ENCODE results near the gene ADRA1B. TPM values are rescaled to one million over a fixed set of nuclear protein-coding genes. Genes with fewer than 3 reads are reported as not detected.

ADRA1B gene
- total and polyA plus RNA-seq, 4 donors, result 2.1 to 11.6 (median 7.0) TPM

- no peak for DNase-seq (ENCODE audit: low read depth in 4 of 6, low spot score in 6 of 6)
- 86% methylated on average over 33 of the region's 36 CpGs for WGBS (ENCODE audit: insufficient coverage)
- Histone ChIP-seq H3K4me1 (ENCODE audit: control insufficient read depth, insufficient read depth, low read length) (peaks cover 14% of the 10 kb centered on the region), H3K9me3 (ENCODE audit: control insufficient read depth, insufficient read depth, low read length) (no peaks in the 10 kb centered on the region), H3K4me3 (ENCODE audit: low read depth, low read length) (peak overlapping the region; percentile 16), H3K27me3 (ENCODE audit: control insufficient read depth, insufficient read depth, low read length) (peaks cover 11% of the 10 kb centered on the region), H3K27ac (ENCODE audit: low read depth, low read length) (no peak overlapping the region), H3K36me3 (ENCODE audit: control insufficient read depth, insufficient read depth, low read length) (no peaks in the 10 kb centered on the region)
Measured at GRCh38 chr5:159916841-159917761, 819 bp downstream of the ADRA1B start.

GRCh38 chr5:159917994-159918393 is 1.7 kb downstream of the ADRA1B start:
- 38% methylated on average over 10 of the region's 10 CpGs for WGBS (ENCODE audit: insufficient coverage)
- H3K9me3 ChIP-seq (ENCODE audit: control insufficient read depth, insufficient read depth, low read length), result no peaks in the 10 kb centered on the region
- peak in 2 of 6 donors; percentile 49 to 88 for DNase-seq (ENCODE audit: low read depth in 4 of 6, low spot score in 6 of 6)
- no peak overlapping the region for H3K27ac ChIP-seq (ENCODE audit: low read depth, low read length)
- peaks cover 11% of the 10 kb centered on the region for H3K27me3 ChIP-seq (ENCODE audit: control insufficient read depth, insufficient read depth, low read length)
- no peaks in the 10 kb centered on the region for H3K36me3 ChIP-seq (ENCODE audit: control insufficient read depth, insufficient read depth, low read length)
- no peak overlapping the region for H3K4me3 ChIP-seq (ENCODE audit: low read depth, low read length)
- H3K4me1 ChIP-seq (ENCODE audit: control insufficient read depth, insufficient read depth, low read length), result peaks cover 14% of the 10 kb centered on the region

DNA sequence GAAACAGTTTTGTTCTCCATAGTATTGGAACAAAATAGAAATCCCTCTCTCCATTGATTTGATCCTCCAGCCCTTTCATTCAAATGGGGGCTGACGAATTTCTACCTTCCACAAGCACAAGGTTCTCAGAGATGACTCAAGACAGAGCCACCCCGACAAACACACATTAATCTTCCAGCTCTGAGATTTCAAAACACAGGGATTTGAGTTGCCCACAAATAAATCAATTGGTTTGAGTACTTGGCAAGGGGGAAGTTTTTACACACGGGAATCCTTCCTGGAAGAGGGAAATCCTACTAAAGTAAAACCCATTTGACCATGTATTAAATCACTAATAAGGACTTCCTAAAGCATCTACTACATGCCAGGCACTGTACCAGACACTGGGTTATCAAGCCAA is 5.4 kb downstream of the ADRA1B start:
- DNase-seq (ENCODE audit: low read depth in 4 of 6, low spot score in 6 of 6), result no peak
- Histone ChIP-seq H3K9me3 (ENCODE audit: control insufficient read depth, insufficient read depth, low read length) (no peaks in the 10 kb centered on the region), H3K36me3 (ENCODE audit: control insufficient read depth, insufficient read depth, low read length) (no peaks in the 10 kb centered on the region), H3K4me3 (ENCODE audit: low read depth, low read length) (no peak overlapping the region), H3K4me1 (ENCODE audit: control insufficient read depth, insufficient read depth, low read length) (peaks cover 6% of the 10 kb centered on the region), H3K27ac (ENCODE audit: low read depth, low read length) (no peak overlapping the region), H3K27me3 (ENCODE audit: control insufficient read depth, insufficient read depth, low read length) (peaks cover 4% of the 10 kb centered on the region)
- 29% methylated on average over 1 of the region's 3 CpGs for WGBS (ENCODE audit: insufficient coverage)

DNA sequence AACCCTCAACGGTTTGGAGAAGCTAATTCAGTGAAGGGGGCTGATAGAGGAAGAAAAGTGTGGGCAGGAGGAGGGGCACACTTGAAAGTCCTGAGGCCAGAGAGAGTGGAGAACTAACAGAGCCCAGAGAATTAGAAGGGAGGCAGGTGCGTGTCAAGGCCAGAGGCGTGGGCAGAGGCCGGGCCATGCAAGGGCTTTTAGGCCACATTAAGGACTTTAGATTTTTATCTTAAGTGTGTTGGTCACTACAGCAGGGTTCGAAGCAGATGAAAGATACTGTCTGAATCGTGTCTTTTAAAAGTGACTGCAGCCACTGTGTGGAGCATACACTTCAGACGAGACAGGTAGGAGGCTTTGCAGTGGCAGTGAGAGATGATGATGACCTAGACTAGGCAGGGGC is 6.7 kb downstream of the ADRA1B start:
- Histone ChIP-seq H3K36me3 (ENCODE audit: control insufficient read depth, insufficient read depth, low read length) (no peaks in the 10 kb centered on the region), H3K9me3 (ENCODE audit: control insufficient read depth, insufficient read depth, low read length) (no peaks in the 10 kb centered on the region), H3K27ac (ENCODE audit: low read depth, low read length) (no peak overlapping the region), H3K4me3 (ENCODE audit: low read depth, low read length) (no peak overlapping the region), H3K27me3 (ENCODE audit: control insufficient read depth, insufficient read depth, low read length) (peaks cover 4% of the 10 kb centered on the region), H3K4me1 (ENCODE audit: control insufficient read depth, insufficient read depth, low read length) (no peaks in the 10 kb centered on the region)
- DNase-seq (ENCODE audit: low read depth in 4 of 6, low spot score in 6 of 6), result no peak
- 81% methylated on average over 7 of the region's 7 CpGs for WGBS (ENCODE audit: insufficient coverage)

DNA sequence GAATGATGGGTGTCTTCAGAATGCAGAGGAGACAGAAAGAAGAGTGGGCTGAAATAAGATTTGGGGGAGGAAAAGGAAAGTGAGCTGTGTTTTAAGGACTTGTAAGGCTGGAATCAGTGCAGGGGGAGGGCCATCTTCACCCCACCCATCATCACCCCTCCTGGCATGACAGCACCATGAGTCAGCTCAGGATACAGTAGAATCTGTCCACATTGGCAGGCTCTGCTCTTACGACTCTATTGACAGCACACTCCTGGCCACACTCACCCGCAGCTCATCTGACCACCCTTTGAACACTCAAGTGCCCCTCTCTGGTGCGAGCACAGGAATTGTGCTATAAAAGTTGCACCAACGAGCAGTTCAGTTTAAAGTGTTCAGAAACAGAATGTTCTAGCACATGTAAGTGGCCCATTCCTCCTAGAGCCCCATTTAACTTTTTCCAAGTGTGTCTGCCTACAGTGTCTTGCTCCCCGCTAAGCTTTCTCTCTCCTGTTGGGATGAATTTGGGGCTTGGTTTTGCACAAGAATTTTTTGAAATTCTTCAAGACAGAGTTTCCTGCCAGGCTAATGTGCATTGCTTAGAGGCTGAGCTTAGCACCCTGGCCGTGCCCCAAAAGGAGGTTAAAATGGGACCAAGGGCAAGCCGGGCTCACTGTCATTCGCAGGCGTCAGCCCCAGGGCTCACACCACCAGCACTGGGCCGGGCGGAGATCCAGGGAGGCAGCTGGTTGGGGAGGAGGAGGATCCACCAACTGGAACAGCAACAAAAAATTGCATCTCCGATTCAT is 12.0 kb downstream of the ADRA1B start:
- Histone ChIP-seq H3K4me1 (ENCODE audit: control insufficient read depth, insufficient read depth, low read length) (peaks cover 5% of the 10 kb centered on the region), H3K36me3 (ENCODE audit: control insufficient read depth, insufficient read depth, low read length) (no peaks in the 10 kb centered on the region), H3K27ac (ENCODE audit: low read depth, low read length) (no peak overlapping the region), H3K4me3 (ENCODE audit: low read depth, low read length) (no peak overlapping the region), H3K27me3 (ENCODE audit: control insufficient read depth, insufficient read depth, low read length) (peaks cover 4% of the 10 kb centered on the region), H3K9me3 (ENCODE audit: control insufficient read depth, insufficient read depth, low read length) (no peaks in the 10 kb centered on the region)
- DNase-seq (ENCODE audit: low read depth in 4 of 6, low spot score in 6 of 6), result peak in 2 of 6 donors; percentile 44 to 52
- 50% methylated on average over 7 of the region's 12 CpGs for whole genome bisulfite sequencing (ENCODE audit: insufficient coverage)

GRCh38 chr5:159929176-159929575 is 12.9 kb downstream of the ADRA1B start:
- H3K9me3 ChIP-seq (ENCODE audit: control insufficient read depth, insufficient read depth, low read length), result no peaks in the 10 kb centered on the region
- H3K36me3 ChIP-seq (ENCODE audit: control insufficient read depth, insufficient read depth, low read length), result no peaks in the 10 kb centered on the region
- no CpG with 5 or more reads among the region's 1 CpG for WGBS (ENCODE audit: insufficient coverage)
- H3K4me1 ChIP-seq (ENCODE audit: control insufficient read depth, insufficient read depth, low read length), result peaks cover 5% of the 10 kb centered on the region
- no peak for DNase-seq (ENCODE audit: low read depth in 4 of 6, low spot score in 6 of 6)
- no peak overlapping the region for H3K4me3 ChIP-seq (ENCODE audit: low read depth, low read length)
- peaks cover 4% of the 10 kb centered on the region for H3K27me3 ChIP-seq (ENCODE audit: control insufficient read depth, insufficient read depth, low read length)
- H3K27ac ChIP-seq (ENCODE audit: low read depth, low read length), result no peak overlapping the region

DNA sequence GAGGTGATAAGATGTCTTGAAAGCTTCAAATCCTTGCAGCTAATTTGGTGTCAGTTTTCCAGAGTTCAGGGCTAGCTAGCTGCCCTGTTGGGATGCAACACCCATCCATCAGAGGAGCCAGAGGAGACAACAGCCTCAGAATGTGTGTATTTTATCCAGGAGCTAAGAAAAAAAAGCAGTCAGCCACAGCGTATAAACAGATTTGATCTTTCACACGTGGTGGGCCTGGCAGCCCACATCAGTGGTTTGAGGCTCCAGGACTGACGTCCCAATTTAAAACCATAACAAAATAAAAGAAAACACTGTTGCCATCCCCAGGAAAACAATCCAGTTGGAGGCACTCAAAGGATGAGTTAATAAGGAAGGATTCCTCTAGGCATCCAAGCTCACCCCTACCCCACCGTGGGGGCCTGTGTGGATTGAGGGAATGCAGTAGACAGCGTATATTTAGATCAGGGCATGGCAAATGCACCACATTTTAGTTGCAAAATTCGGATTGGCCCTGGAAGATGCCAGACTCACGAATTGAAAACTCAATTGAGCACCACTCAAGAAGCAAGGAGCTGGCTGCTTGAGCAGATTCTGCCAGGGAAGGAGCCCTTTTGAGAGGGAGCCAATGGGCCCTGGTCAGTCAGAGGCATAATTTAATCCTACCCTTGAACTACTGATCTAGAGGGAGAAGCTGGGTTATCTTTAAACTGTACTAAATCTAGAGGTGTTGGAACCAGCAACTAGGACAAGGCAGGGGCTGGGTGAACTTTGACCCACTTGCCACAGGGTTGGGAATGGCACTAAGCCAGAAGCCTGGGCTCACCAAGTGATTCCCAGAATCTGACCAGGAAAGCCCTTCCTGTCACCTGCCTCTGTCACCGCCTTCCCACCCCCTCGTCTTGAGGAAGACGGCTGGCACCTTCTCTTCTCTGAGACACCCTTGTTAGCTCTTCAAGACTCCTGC is 17.5 kb downstream of the ADRA1B start:
- H3K4me1 ChIP-seq (ENCODE audit: control insufficient read depth, insufficient read depth, low read length), result peaks cover 1% of the 10 kb centered on the region
- 78% methylated on average over 3 of the region's 10 CpGs for WGBS (ENCODE audit: insufficient coverage)
- no peaks in the 10 kb centered on the region for H3K9me3 ChIP-seq (ENCODE audit: control insufficient read depth, insufficient read depth, low read length)
- no peak for DNase-seq (ENCODE audit: low read depth in 4 of 6, low spot score in 6 of 6)
- no peak overlapping the region for H3K27ac ChIP-seq (ENCODE audit: low read depth, low read length)
- no peaks in the 10 kb centered on the region for H3K27me3 ChIP-seq (ENCODE audit: control insufficient read depth, insufficient read depth, low read length)
- H3K4me3 ChIP-seq (ENCODE audit: low read depth, low read length), result no peak overlapping the region
- no peaks in the 10 kb centered on the region for H3K36me3 ChIP-seq (ENCODE audit: control insufficient read depth, insufficient read depth, low read length)

DNA sequence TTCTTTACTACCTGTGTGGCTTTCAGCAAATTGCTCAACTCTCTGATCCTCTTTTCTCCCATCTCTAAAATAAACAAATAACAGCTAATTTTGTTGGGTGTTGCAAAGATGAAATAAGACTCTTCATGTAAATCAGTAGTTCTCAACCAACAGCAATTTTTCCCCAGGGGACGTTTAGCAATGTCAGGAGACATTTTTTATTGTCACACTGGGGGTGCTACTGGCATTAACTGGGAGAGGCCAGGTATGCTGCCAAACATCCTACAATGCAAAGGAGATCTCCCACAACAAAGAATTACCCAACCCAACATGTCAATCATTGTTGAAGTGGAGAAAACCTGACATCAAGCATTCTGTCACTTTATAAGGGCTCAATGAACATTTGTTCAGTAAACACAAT is 19.7 kb downstream of the ADRA1B start:
- Histone ChIP-seq H3K4me1 (ENCODE audit: control insufficient read depth, insufficient read depth, low read length) (no peaks in the 10 kb centered on the region), H3K4me3 (ENCODE audit: low read depth, low read length) (no peak overlapping the region), H3K36me3 (ENCODE audit: control insufficient read depth, insufficient read depth, low read length) (no peaks in the 10 kb centered on the region), H3K9me3 (ENCODE audit: control insufficient read depth, insufficient read depth, low read length) (no peaks in the 10 kb centered on the region), H3K27ac (ENCODE audit: low read depth, low read length) (no peak overlapping the region), H3K27me3 (ENCODE audit: control insufficient read depth, insufficient read depth, low read length) (no peaks in the 10 kb centered on the region)
- DNase-seq (ENCODE audit: low read depth in 4 of 6, low spot score in 6 of 6), result no peak
- no CpG with 5 or more reads among the region's 1 CpG for WGBS (ENCODE audit: insufficient coverage)

- Histone ChIP-seq H3K36me3 (ENCODE audit: control insufficient read depth, insufficient read depth, low read length) (no peaks in the 10 kb centered on the region), H3K27ac (ENCODE audit: low read depth, low read length) (no peak overlapping the region), H3K4me1 (ENCODE audit: control insufficient read depth, insufficient read depth, low read length) (no peaks in the 10 kb centered on the region), H3K9me3 (ENCODE audit: control insufficient read depth, insufficient read depth, low read length) (no peaks in the 10 kb centered on the region), H3K27me3 (ENCODE audit: control insufficient read depth, insufficient read depth, low read length) (no peaks in the 10 kb centered on the region), H3K4me3 (ENCODE audit: low read depth, low read length) (no peak overlapping the region)
- no peak for DNase-seq (ENCODE audit: low read depth in 4 of 6, low spot score in 6 of 6)
- 85% methylated on average over 4 of the region's 6 CpGs for WGBS (ENCODE audit: insufficient coverage)
Measured at GRCh38 chr5:159936686-159937329, 20.5 kb downstream of the ADRA1B start.
